T-helper 1 cell (primary cell): ENCODE results near the gene FIZ1.

Experiments used
- DNase-seq, 5 donors: peaks; one replicate each; pipeline ENCODE4 v3.0.0-alpha.2; 2012 to 2020
- total RNA-seq, 4 donors: gene quantifications; one replicate each; lab custom pipeline; 2026; lab: John Stamatoyannopoulos, UW

Gene FIZ1, protein sequence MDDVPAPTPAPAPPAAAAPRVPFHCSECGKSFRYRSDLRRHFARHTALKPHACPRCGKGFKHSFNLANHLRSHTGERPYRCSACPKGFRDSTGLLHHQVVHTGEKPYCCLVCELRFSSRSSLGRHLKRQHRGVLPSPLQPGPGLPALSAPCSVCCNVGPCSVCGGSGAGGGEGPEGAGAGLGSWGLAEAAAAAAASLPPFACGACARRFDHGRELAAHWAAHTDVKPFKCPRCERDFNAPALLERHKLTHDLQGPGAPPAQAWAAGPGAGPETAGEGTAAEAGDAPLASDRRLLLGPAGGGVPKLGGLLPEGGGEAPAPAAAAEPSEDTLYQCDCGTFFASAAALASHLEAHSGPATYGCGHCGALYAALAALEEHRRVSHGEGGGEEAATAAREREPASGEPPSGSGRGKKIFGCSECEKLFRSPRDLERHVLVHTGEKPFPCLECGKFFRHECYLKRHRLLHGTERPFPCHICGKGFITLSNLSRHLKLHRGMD
- total RNA-seq, result 6.7 to 10.0 (median 7.7) reads per million in 4 donors

DNA sequence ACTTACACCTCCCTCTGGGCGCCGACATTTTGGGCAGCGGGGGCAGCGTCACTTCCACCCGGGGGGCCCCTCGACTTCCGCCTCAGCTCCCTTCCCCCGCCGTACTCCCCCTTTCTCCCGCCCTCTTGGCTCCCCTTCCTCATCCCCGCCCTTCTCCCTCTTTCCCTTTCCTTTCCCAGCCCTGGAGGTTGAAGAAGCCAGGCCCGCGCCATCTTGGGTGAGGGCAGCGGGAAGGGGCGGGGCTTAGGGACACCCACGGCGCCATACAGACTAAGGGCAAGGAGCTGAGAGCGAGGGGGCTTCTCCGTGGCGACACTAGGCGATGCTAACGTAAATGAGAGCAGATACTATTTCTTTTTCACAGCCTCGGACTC, at the start of gene FIZ1:
FIZ1 (minus strand) TSS at position 50 of the 374 bp plus-strand sequence. CDS start 1,652 bp downstream, outside the sequence.
- peak; percentile 90 to 98 (median 94) for DNase-seq

DNA sequence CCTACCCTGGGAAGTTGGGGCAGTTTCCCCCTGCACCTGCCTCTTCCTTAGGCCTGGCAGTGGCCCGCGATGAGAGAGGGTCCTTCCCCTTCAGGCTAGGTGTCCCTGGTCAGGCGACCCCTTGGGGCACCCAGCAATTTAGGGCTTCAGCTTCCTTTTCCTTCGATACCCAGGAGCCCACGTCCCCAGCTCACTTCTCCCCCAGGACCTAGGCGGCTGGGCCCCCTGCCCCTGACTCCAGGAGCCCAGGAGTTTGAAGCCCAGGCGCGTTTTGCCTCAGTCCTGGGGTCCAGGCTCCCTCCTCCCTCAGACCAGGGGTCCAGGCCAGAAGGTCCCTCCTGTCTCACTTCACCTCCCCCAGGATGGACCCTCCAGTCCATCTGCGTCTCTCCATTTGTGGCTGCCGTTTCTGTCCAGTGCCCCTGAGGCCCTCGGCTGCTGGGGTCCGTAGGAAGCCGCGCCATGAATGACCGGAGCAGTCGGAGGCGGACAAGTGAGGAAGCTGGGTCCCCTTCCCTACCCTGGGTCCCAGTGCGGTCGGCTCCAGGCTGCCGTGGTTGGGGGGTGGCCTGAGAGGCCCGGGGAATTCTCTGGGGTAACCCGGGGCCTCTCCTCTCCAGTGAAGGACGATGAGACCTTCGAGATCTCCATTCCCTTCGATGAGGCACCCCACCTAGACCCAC, 49.4 kb upstream of the FIZ1 start:
- DNase-seq, result no peak

DNA sequence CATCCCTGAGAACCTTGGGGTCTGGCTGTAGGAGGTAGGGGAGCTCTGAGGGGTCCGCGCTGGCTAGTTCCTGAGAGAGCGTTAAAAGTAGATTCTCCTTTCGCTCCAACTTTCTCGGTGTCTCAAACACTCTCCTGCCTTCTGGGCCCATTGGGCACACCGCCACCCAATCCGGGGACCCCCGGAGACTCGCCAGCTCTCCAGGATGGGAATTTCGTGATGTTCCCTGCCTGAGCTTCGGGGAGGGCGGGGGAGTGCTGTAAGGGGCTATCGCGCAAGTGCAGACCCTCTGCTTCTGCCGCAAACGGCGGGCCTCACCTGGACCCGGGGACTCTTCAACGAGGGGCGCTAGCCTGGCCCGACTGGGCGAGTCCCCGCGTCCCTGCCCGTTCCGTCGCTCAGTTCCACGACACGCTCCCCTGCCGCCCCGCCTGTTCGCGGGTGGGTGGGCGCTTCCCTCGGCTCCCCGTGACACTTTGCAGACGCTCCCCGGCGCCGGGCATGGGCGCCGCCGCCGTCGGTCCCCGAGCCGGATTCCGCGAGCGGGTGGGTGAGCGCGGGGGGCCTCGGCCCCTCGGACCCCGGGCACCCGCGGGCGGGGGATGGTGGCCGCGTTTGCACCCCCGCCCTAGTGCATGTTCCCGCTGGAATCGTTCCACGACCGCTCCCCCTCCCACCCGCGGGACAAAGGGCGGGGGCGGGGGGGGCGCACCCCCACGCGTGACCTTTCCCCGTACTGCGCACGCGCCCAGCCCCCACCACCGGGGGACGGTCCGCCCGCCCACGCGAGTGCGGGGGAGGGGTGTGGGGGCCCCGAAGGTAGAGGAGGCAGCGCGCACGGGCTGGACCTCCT, 48.6 kb upstream of the FIZ1 start, which contains the start of gene CCDC106:
CCDC106 (plus strand) TSS at position 481 of the 853 bp plus-strand sequence. CDS start 835 bp downstream, outside the sequence.
- peak in 2 of 5 donors; percentile 31 to 46 for DNase-seq

DNA sequence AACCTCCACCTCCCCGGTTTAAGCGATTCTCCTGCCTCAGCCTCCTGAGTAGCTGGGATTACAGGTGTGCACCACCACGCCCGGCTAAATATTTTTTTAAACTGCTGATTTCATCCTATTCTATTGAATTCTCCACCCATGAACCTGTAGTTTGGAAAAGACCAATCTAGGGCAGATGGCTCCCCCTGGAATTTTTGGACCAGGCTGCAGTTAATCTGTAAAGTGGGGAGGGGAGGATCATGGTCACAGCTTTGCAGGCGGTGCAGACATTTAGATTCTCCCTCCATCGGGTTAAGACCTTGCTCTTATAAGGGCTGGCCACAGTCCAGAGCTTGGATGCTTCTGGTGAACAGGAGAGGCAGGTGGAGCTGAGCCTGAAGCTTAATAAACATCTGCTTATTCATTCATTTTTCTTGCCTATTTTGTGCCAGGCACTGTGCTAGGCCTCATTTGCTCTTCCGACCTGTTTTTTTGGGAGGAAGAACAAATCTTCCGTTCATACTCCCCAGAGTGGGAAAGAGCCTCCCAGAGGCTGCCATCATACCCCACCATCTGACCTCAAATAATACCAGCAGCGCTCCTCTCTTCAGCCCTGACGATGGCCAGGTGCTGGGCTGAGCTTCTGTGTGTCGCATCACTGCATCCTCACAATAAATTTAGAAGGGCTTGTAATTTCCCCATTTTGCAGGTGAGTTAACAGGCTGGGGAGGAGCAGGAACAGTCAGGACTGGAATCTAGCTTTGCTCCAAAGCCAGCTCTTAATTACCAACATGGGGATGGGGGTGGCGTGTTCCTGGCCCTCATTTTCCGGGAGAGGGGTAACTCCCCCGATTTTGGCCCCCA, 47.8 kb upstream of the FIZ1 start:
- no peak for DNase-seq

DNA sequence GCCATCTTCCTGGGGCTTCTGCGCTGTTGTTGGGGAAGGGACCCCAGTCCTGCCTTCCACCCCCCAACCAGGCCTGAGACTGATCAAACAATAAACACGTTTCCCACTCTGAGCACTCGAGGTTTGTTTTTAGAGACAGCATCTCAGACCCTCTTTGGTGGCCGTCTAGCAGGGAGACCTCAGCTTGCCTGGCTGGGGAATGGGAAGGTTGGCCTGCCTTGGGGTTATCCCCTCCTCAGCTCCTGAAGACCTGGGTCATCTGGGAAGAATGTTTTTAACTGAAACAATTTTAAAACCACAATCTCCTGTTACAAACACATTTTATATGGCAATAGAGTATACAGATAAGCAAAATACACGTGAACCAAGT, 46.2 kb upstream of the FIZ1 start:
- DNase-seq, result no peak

DNA sequence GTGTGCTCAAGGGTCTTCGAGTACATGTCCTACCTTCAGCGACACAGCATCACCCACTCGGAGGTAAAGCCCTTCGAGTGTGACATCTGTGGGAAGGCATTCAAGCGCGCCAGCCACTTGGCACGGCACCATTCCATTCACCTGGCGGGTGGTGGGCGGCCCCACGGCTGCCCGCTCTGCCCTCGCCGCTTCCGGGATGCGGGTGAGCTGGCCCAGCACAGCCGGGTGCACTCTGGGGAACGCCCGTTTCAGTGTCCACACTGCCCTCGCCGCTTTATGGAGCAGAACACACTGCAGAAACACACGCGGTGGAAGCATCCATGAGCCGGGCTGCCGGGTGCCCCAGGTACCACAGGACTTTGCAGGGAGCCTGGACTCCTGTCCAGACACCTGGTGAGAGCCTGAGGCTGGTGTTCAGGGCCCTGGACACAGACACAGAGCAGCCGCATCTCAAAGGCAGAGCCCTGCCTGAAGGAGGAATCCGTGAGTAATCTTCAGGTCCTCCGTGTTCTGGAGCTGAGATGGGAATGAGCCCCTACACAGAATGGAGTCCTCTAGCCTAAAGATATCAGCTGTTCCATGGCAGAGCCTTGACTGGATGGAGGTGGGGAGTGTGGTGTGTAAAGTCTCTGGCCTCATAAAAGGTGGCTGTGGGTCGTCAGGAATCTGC, 45.7 kb upstream of the FIZ1 start:
- DNase-seq, result no peak

DNA sequence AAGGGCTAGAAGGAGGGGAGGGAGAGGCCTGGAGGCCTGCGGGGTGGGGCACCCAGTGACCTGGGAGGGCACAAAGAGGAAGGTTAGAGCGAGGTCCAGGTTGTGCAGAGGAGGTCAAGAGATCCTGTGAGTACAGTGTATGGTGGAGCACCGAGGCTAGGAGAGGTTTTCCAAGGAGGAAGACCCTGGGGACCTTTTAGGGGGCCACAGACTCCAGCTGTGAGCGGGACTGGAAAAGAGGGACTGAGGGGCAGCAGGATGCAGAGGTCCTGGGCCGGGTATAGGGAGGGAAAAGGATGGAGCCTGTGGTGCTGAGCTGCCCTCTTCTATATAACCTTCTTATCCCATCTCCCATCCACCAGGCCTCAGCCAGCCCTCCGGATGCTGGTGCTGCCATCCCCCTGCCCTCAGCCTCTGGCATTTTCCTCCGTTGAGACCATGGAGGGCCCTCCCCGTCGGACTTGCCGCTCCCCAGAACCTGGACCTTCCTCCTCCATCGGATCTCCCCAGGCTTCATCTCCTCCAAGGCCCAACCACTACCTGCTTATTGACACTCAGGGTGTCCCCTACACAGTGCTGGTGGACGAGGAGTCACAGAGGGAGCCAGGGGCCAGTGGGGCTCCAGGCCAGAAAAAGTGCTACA, 45.0 kb upstream of the FIZ1 start:
- no peak for DNase-seq

DNA sequence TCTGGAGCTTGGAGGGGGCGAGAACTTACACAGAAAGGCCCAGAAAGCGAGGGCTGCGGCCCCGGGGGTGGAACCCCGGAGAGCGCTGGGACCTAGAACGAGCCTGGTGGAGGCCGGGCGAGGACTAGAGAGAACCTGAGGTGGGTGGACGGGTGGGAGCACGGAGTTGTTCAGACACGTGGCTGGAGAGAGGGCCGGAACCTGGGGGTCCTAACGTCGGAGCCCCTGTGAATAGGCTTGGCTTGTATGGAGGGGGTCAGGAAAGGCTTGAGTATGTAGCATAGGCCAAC, 44.5 kb upstream of the FIZ1 start:
- DNase-seq, result no peak

DNA sequence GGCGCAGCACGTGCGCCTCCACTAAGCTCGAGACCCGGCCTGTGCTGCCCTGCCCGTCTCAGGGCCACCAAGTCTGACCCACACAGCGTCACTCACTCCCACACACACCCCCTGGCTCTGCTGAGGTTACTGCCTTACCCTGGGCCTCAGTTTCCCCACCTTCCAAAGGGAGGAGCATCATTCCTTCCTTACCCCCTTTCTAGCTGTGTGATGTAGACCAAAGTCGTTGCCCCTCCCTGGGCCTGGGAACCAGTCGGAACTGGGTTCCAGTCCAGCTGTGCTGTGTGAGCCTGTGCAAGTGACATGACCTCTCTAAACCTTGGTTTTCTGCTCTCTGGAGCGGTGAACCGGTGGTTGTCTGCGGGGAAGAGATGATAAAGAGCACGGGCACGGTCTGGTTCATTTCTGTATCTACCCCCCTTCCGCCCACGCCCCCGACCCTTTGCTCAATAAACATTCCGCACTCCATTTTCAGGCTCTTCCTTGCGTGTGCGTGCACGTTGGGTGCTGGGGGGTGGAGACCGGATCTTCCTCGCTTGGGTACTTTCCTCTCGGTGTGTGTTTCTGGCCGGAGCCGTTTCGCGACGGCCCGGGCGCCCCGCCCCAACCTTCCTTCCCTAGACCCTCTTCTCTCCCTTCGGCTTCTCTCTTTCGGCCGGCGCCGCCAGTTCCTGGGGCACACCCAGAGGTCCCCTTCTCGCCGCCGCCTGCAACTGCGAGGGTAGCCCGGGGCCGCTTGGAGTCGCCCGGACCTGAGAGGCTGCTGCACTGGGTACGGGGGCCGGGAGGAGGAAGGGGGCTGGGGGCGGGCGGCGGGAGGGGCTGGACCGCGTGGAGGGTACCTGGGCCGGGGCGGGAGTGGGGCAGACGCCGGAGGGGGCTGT, 43.9 kb upstream of the FIZ1 start, which contains the start of gene ZNF581:
ZNF581 (plus strand) TSS at position 647 of the 884 bp plus-strand sequence. CDS start 923 bp downstream, outside the sequence.
- DNase-seq, result peak; percentile 51 to 80 (median 67)

DNA sequence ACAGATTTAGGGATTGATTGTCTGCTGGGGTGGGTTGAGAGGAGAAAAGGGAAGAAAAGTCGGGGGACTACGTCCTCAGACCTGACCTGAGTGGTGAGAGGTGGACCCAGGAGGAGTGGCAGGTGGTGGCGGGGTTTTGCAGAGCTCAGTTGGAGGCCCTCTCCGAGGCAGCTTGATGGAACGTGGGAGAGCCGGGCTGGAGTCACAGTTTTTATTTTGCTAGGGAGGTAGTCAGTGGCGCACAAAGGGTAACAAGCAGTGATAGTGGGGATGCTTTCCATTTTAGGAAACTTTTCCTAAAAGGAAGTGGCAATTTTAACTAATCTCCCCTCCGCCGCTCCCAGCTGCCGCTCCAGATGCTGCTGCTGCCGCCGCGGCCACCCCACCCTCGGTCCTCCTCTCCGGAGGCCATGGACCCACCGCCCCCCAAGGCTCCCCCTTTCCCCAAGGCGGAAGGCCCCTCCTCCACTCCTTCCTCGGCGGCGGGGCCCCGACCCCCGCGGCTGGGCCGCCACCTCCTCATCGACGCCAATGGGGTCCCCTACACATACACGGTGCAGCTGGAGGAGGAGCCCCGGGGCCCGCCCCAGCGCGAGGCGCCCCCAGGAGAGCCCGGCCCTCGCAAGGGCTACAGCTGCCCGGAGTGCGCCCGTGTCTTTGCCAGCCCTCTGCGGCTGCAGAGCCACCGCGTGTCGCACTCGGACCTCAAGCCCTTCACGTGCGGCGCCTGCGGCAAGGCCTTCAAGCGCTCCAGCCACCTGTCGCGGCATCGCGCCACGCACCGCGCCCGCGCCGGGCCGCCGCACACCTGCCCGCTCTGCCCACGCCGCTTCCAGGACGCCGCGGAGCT, 43.1 kb upstream of the FIZ1 start:
- no peak for DNase-seq

DNA sequence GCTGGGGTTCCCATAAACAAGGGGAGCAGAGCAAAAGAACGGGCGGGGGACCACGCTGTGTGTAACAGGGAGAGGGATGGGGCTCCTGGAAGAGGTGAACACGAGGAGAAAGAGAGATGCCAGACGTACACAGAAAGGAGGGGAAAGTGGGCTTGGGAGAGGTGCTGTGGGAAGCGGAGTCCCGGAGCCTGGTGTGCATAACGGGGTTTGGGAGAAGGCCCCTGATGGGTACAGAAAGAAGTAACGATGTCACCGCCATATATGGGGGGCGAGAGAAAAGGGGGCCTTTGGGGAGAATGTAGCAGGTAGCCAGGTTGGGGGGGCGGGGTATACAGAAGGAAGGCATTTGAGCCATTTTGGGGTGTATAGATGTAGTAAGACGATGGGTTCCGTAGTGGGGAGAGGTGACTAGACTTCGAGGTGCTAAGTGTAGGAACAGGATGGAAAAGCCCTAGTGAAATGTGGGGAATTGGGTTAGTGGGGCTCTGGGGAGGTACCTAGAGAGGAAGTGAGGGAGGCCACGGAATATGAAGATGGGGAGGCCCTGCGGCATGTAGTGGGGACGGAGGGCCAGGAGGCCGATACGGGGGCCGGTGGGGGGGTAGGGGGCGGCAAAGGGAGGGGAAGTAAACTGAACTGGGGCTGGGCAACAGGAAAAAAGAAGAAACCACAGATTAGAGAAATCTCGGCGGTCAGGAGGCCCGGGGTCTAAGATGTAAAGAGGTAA, 42.3 kb upstream of the FIZ1 start:
- DNase-seq, result no peak

DNA sequence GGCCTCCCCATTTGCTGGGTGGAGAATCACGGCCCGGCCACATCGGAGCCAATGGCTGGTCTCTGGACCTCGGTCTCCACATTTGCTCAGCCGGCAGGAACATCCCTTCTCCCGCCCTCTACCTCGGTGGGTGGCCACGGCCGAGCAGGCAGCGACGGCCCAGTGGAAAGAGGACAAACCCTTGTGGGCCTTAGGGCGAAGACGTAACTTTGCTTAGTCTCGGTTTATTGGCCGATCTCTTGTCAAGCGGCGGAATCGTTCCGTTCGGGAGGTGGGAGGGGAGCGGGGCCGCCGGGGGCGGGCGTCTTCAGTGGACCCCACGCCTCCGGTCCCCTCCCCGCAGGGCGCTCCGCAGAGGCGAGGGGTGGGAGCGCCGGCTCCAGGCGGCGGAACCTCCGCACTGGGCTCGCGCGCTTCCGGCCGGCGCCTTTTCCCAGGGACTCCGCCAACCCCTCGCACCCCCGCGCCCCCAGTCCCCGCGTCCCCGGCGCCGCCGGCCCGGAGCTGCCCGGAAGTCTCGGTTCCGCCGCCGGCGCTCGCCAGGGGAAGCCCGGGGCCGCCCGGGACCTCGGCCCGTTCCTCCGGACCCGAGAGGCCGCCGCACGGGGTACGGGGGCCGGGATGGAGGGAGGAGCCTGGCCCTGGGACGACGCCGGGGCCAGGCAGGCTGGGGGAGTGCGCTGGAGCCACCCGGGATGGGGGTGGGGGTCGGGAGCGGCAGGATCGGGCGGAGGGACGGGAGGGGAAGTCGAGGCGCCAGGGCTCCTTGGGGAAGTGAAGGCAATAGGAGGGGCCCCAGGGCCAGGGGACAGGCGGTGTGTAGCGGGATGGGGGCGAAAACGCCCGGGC, 41.5 kb upstream of the FIZ1 start, which contains the start of gene ZNF580:
ZNF580 (plus strand) TSS at position 426 of the 849 bp plus-strand sequence. CDS start 1,507 bp downstream, outside the sequence.
- DNase-seq, result peak in 2 of 5 donors; percentile 53 to 63

DNA sequence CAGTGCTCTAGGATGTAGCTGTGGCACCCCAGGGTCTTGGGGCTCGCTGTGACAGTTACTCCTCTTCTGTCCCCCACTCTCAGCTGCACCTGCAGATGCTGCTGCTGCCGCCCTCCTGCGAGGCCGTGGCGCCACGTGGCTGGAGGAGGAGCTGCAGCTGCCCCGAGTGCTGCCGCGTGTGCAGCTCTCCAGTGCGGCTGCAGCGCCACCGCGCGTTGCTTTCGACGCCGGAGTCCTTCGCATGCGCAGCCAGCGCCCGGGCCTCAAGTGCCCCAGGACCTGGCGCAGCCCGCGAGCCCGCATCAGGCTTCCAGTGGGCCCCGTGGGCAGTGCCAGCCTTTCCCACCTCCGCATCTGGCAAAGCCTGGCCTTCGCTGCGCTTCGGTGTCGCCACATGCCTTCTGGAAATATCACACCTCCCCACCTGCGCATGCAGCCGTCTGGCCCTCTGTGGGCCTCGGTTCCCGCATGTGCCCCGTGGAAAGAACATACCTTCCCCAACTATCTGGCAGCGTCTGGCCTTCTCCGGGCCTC, 40.8 kb upstream of the FIZ1 start:
- peak; percentile 52 to 84 (median 66) for DNase-seq

DNA sequence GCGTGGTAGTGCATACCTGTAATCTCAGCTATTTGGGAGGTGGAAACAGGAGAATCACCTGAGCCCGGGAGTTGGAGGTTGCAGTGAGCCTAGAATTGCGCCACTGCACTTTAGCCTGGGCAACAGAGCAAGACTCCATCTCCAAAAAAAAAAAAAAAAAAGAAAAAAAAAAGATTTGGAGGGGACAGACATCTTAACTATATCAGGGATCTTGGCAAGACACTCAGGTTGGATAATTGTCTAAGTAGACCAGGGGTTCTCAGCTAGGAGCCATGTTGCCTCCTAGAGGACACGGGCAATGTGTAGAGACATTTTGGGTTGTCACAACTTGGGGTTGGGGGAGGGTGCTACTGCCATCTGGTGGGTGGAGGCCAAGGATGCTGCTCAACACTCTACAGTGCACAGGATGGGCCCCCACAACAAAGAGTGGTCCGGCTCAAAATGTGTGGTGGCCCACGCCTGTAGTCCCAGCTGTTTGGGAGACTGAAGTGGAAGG, 39.6 kb upstream of the FIZ1 start:
- peak in 2 of 5 donors; percentile 48 to 68 for DNase-seq

DNA sequence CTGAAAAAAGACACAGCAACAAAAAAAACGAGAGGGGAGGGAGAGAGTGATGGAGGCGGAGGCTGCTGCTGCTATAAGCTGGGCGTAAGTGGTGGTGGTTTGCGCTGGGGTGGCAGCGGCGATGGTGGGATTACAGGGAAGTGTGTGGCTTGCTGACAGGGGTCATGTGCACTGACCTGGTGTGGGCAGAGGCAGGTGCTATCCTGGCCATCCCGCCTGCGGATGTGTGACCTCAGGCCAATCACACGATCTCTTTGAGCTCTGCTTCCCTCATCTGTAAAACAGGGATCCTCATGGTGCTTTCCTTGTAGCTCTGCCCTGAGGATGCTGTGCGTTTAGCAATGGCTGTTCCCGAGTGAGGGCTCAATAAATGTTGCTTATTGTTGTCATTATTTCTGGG, 38.2 kb upstream of the FIZ1 start:
- DNase-seq, result no peak

DNA sequence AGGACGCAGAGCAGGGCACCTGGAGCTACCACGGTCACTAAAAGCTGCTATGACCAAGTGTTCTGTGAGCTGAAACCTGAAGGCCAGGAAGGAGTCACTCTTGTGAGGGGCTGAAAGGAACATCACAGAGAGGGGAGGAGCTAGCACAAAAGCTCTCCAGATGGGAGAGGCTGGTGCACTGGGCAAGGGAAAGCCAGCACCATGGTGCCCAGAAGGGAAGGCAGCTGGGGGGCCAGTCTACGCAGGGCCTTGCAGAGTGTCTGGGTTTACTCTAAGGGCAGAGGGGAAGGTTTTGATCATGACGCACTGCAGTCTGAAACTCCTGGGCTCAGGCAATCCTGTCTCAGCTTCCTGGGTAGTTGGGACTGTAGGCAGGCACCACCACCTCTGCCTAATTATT, 37.4 kb upstream of the FIZ1 start:
- no peak for DNase-seq
